Keratinocyte (primary cell): Measurements from ENCODE around the gene BGN. TPM values are rescaled to one million over a fixed set of nuclear protein-coding genes. Genes with fewer than 3 reads are reported as not detected.

Experiments
- DNase-seq: peaks from one replicate; pipeline ENCODE4 v3.0.0-alpha.2; 2011; ENCODE audit warnings: low read depth, missing footprints, low spot score
- FAIRE-seq: peaks from 2 replicates; lab custom pipeline; 2011; peaks lifted over from hg19 to GRCh38; lab: Jason Lieb, UNC
- H2AFZ ChIP-seq: 2 replicates; pipeline ENCODE4 v1.6.0; 2012; ENCODE audit warnings: low read length, control low read depth, inconsistent platforms; ENCODE audit not compliant: control insufficient read depth
- H3K27ac ChIP-seq: 2 replicates; pipeline ENCODE4 v1.5.1; 2011; ENCODE audit warnings: low read length; ENCODE audit not compliant: control insufficient read depth, insufficient read depth
- H3K27me3 ChIP-seq: 3 replicates; pipeline ENCODE4 v1.6.0; 2011; ENCODE audit warnings: low read length; ENCODE audit not compliant: control insufficient read depth, insufficient read depth; ENCODE audit errors: extremely low read depth
- H3K36me3 ChIP-seq, 2 experiments: 2 replicates in 1 of 2; 3 replicates in 1 of 2; pipeline ENCODE4 v1.5.1; 2011; ENCODE audit warnings: low read length in 2 of 2, mild to moderate bottlenecking in 1 of 2; ENCODE audit not compliant: control insufficient read depth in 2 of 2, insufficient read depth in 2 of 2; ENCODE audit errors: extremely low read depth in 1 of 2
- H3K4me1 ChIP-seq: 3 replicates; pipeline ENCODE4 v1.5.1; 2011; ENCODE audit warnings: low read length; ENCODE audit not compliant: control insufficient read depth, insufficient read depth; ENCODE audit errors: extremely low read depth
- H3K4me2 ChIP-seq: 3 replicates; pipeline ENCODE4 v1.6.0; 2011; ENCODE audit warnings: low read depth, low read length; ENCODE audit not compliant: control insufficient read depth, insufficient read depth; ENCODE audit errors: extremely low read depth
- H3K4me3 ChIP-seq, 3 experiments: fragments of 200-600 bp in 1 of 3; sonication (generic) in 1 of 3; 2 replicates in 2 of 3; 3 replicates in 1 of 3; pipeline ENCODE4 v1.5.1; 2011 to 2016; ENCODE audit warnings: low read length in 3 of 3, mild to moderate bottlenecking in 3 of 3, control low read depth in 2 of 3, inconsistent platforms in 1 of 3, low read depth in 1 of 3, mixed read lengths in 1 of 3, mixed run types in 1 of 3, moderate library complexity in 1 of 3; ENCODE audit not compliant: control insufficient read depth in 2 of 3, insufficient read depth in 2 of 3; ENCODE audit errors: extremely low read depth in 1 of 3
- H3K79me2 ChIP-seq: 2 replicates; pipeline ENCODE4 v1.6.0; 2012; ENCODE audit warnings: low read length; ENCODE audit not compliant: control insufficient read depth, insufficient read depth
- H3K9ac ChIP-seq: 3 replicates; pipeline ENCODE4 v1.6.0; 2011; ENCODE audit warnings: low read length; ENCODE audit not compliant: control insufficient read depth, insufficient read depth; ENCODE audit errors: extremely low read depth
- H3K9me1 ChIP-seq: 3 replicates; pipeline ENCODE4 v1.6.0; 2011; ENCODE audit warnings: low read length; ENCODE audit not compliant: control insufficient read depth, insufficient read depth; ENCODE audit errors: extremely low read depth
- H3K9me3 ChIP-seq: 2 replicates; pipeline ENCODE4 v1.5.1; 2012; ENCODE audit warnings: low read depth, low read length; ENCODE audit not compliant: control insufficient read depth
- H4K20me1 ChIP-seq: 3 replicates; pipeline ENCODE4 v1.6.0; 2011; ENCODE audit warnings: low read length; ENCODE audit not compliant: control insufficient read depth, insufficient read depth; ENCODE audit errors: extremely low read depth
- CTCF ChIP-seq, 3 experiments: IDR thresholded peaks in 1 of 3; conservative IDR thresholded peaks in 1 of 3; optimal IDR thresholded peaks in 1 of 3; 2 replicates in 2 of 3; 3 replicates in 1 of 3; pipeline versions ENCODE3 to v1.5.1; 2011; ENCODE audit warnings: low read length in 3 of 3, mild to moderate bottlenecking in 3 of 3, moderate library complexity in 2 of 3, control low read depth in 1 of 3, inconsistent platforms in 1 of 3; ENCODE audit not compliant: insufficient read depth in 2 of 3; ENCODE audit errors: extremely low read depth in 1 of 3
- EZH2 ChIP-seq: IDR thresholded peaks from one replicate; pipeline ENCODE4 v1.6.1; 2012; ENCODE audit warnings: inconsistent platforms, mild to moderate bottlenecking, low read length, moderate library complexity
- dilution Hi-C: fragments of 300-500 bp; cut with MboI; formaldehyde crosslinking; loops from one replicate; pipeline ENCODE4 v1.7.0; 2020; ENCODE audit warnings: low sequenced_read_pairs; ENCODE audit not compliant: extremely low pct_ligation_motif_present
- polyA plus RNA-seq, 5 experiments: library from polyadenylated mRNA; depleted of rRNA in 3 of 5; stranded (reverse) in 3 of 5; stranded (forward) in 1 of 5; unstranded in 1 of 5; fragments of >200 nt; gene quantifications; 1 replicate in 1 of 5; 2 replicates in 3 of 5; 3 replicates in 1 of 5; pipeline versions ENCODE4 v1.2.1 to v1.2.3, GENCODE V29; 2011 to 2012; ENCODE audit warnings: missing spikeins in 2 of 5, low read depth in 1 of 5, low replicate concordance in 1 of 5

BGN gene
- polyA plus RNA-seq, 1 donor (not counting 4 experiments of a cell fraction or from before 2014, with no cell fraction given): 0.07 TPM

- H3K27me3 ChIP-seq: peaks cover 29% of the 10 kb centered on the region
- TF ChIP-seq EZH2 (no peak), CTCF (optimal IDR thresholded peaks at IDR 0.05 in 1 of 3, IDR thresholded peaks at IDR 0.05 in 1 of 3, conservative IDR thresholded peaks at IDR 0.05 in 1 of 3; ENCODE audit: extremely low read depth in 1 of 3, insufficient read depth in 2 of 3, low read length in 3 of 3) (no peak)
- no peaks in the 10 kb centered on the region for H3K79me2 ChIP-seq
- H3K9ac ChIP-seq: no peak overlapping the region
- H3K4me2 ChIP-seq: no peak overlapping the region
- no peak for FAIRE-seq
- no peak overlapping the region for H2AFZ ChIP-seq
- H3K9me3 ChIP-seq: peaks cover 7% of the 10 kb centered on the region
- H4K20me1 ChIP-seq: no peaks in the 10 kb centered on the region
- no peak overlapping the region for H3K27ac ChIP-seq
- H3K9me1 ChIP-seq: no peaks in the 10 kb centered on the region
- no peaks in the 10 kb centered on the region for H3K36me3 ChIP-seq
- no peak for DNase-seq
- dilution Hi-C loops: no loop called here
- H3K4me3 ChIP-seq: no peak overlapping the region
- H3K4me1 ChIP-seq: peaks cover 2% of the 10 kb centered on the region
These were observed 20.7 kb downstream of the BGN start for GRCh38 chrX:153515435-153515834.

GRCh38 chrX:153516073-153516472, 21.3 kb downstream of the BGN start:
- H3K36me3 ChIP-seq: no peaks in the 10 kb centered on the region
- H4K20me1 ChIP-seq: no peaks in the 10 kb centered on the region
- peaks cover 7% of the 10 kb centered on the region for H3K9me3 ChIP-seq
- TF ChIP-seq CTCF (optimal IDR thresholded peaks at IDR 0.05 in 1 of 3, IDR thresholded peaks at IDR 0.05 in 1 of 3, conservative IDR thresholded peaks at IDR 0.05 in 1 of 3; ENCODE audit: extremely low read depth in 1 of 3, insufficient read depth in 2 of 3, low read length in 3 of 3): no peak
- TF ChIP-seq EZH2: no peak
- H3K27ac ChIP-seq: no peak overlapping the region
- H3K4me3 ChIP-seq: no peak overlapping the region
- H3K9me1 ChIP-seq: no peaks in the 10 kb centered on the region
- no peak overlapping the region for H3K9ac ChIP-seq
- H3K27me3 ChIP-seq: peaks cover 28% of the 10 kb centered on the region
- H2AFZ ChIP-seq: no peak overlapping the region
- no peaks in the 10 kb centered on the region for H3K79me2 ChIP-seq
- no peak overlapping the region for H3K4me2 ChIP-seq
- H3K4me1 ChIP-seq: peaks cover 3% of the 10 kb centered on the region
- dilution Hi-C loops: no loop called here
- FAIRE-seq (no peak), DNase-seq (no peak)
